Measurements from ENCODE around the gene AP3D1. TPM values are rescaled to one million over a fixed set of nuclear protein-coding genes. Genes with fewer than 3 reads are reported as not detected.

The AP3D1 gene
- total RNA-seq, 1 donor from 2014 or later: 109 TPM

- Mint-ChIP-seq H3K4me1 (no peaks in the 10 kb centered on the region), H3K4me3 (no peak overlapping the region), H3K27me3 (no peaks in the 10 kb centered on the region), H3K36me3 (ENCODE audit: low read depth) (peaks cover 75% of the 10 kb centered on the region), H3K27ac (no peak overlapping the region), H3K9me3 (peaks cover 2% of the 10 kb centered on the region)
- ChIA-PET POLR2A (no interaction called here), CTCF (no interaction called here)
- TF ChIP-seq CTCF (IDR thresholded peaks at IDR 0.05): no peak
- intact Hi-C loops (cut with micrococcal nuclease): no loop called here
- ATAC-seq (ENCODE audit: low read depth): no peak
- DNase-seq: no peak
Observed at GRCh38 chr19:2103045-2103707, 48.2 kb downstream of the AP3D1 start.

GRCh38 chr19:2101417-2102335 lies 49.7 kb downstream of the AP3D1 start:
- CTCF ChIA-PET: no interaction called here
- Mint-ChIP-seq H3K36me3 (ENCODE audit: low read depth) (peaks cover 62% of the 10 kb centered on the region), H3K4me3 (no peak overlapping the region), H3K27ac (no peak overlapping the region), H3K27me3 (no peaks in the 10 kb centered on the region), H3K4me1 (peaks cover 10% of the 10 kb centered on the region), H3K9me3 (peaks cover 2% of the 10 kb centered on the region)
- ATAC-seq (ENCODE audit: low read depth) (no peak), DNase-seq (no peak)
- POLR2A ChIA-PET: interaction anchor here (0.6 kb wide), 1 partner anchor 37 kb away, joined by 8 read pairs; no protein-coding TSS in a partner anchor
- no peak for TF ChIP-seq CTCF (IDR thresholded peaks at IDR 0.05)
- intact Hi-C loops (cut with micrococcal nuclease): no loop called here

GRCh38 chr19:2100719-2101061 lies 50.7 kb downstream of the AP3D1 start:
- Mint-ChIP-seq H3K4me1 (peaks cover 10% of the 10 kb centered on the region), H3K36me3 (ENCODE audit: low read depth) (peaks cover 56% of the 10 kb centered on the region), H3K27ac (no peak overlapping the region), H3K9me3 (peaks cover 2% of the 10 kb centered on the region), H3K4me3 (no peak overlapping the region), H3K27me3 (no peaks in the 10 kb centered on the region)
- no peak for TF ChIP-seq CTCF (IDR thresholded peaks at IDR 0.05)
- DNase-seq: no peak
- ChIA-PET CTCF (no interaction called here), POLR2A (interaction anchor here (0.7 kb wide), 1 partner anchor 88 kb away, joined by 3 read pairs; no protein-coding TSS in a partner anchor)
- no peak for ATAC-seq (ENCODE audit: low read depth)
- intact Hi-C loops (cut with micrococcal nuclease): no loop called here

GRCh38 chr19:2099937-2100718 lies 51.2 kb downstream of the AP3D1 start:
- Mint-ChIP-seq H3K27ac (no peak overlapping the region), H3K9me3 (peaks cover under 1% of the 10 kb centered on the region), H3K36me3 (ENCODE audit: low read depth) (peaks cover 54% of the 10 kb centered on the region), H3K4me1 (peaks cover 10% of the 10 kb centered on the region), H3K4me3 (no peak overlapping the region), H3K27me3 (no peaks in the 10 kb centered on the region)
- ChIA-PET POLR2A (interaction anchor here (0.7 to 36.0 kb wide), 2 partner anchors 41 to 87 kb away, joined by 3 to 2723 read pairs; partner anchors contain the start of gene MKNK2), CTCF (no interaction called here)
- ATAC-seq (ENCODE audit: low read depth) (no peak), DNase-seq (no peak)
- intact Hi-C loops (cut with micrococcal nuclease): loop anchor here (10.0 kb wide), 1 partner anchor 215 kb away; no protein-coding TSS in a partner anchor
- TF ChIP-seq CTCF (IDR thresholded peaks at IDR 0.05): no peak
